H9 (cell line): ENCODE measurements around the gene IFT81. TPM values are rescaled to one million over a fixed set of nuclear protein-coding genes. Genes with fewer than 3 reads are reported as not detected.

ENCODE experiments used
- DNase-seq: peaks from one replicate; pipeline ENCODE4 v3.0.0-alpha.2; 2017
- H2AFZ ChIP-seq: one replicate; pipeline ENCODE4 v1.6.1; 2013; ENCODE audit warnings: mild to moderate bottlenecking, low read length, control low read depth, moderate library complexity
- H2AK5ac ChIP-seq: 2 replicates; pipeline ENCODE4 v1.6.1; 2013; ENCODE audit warnings: low read length, control low read depth, mixed read lengths; ENCODE audit not compliant: insufficient read length
- H2BK120ac ChIP-seq: one replicate; pipeline ENCODE4 v1.6.1; 2013; ENCODE audit warnings: low read depth, mild to moderate bottlenecking, low read length, control low read depth, inconsistent platforms; ENCODE audit not compliant: poor library complexity, severe bottlenecking
- H2BK12ac ChIP-seq: 2 replicates; pipeline ENCODE4 v1.6.1; 2013; ENCODE audit warnings: low read length, control low read depth, mixed read lengths, low read depth; ENCODE audit not compliant: insufficient read length
- H2BK15ac ChIP-seq: 2 replicates; pipeline ENCODE4 v1.6.1; 2013; ENCODE audit warnings: low read depth, low read length, control low read depth
- H2BK20ac ChIP-seq: one replicate; pipeline ENCODE4 v1.6.1; 2013; ENCODE audit warnings: low read depth, mild to moderate bottlenecking, low read length, control low read depth, inconsistent platforms; ENCODE audit not compliant: poor library complexity, severe bottlenecking
- H2BK5ac ChIP-seq: 2 replicates; pipeline ENCODE4 v1.6.1; 2013; ENCODE audit warnings: low read length, control low read depth, mixed read lengths; ENCODE audit not compliant: insufficient read length
- H3K14ac ChIP-seq: 2 replicates; pipeline ENCODE4 v1.6.1; 2013; ENCODE audit warnings: low read length, control low read depth; ENCODE audit not compliant: insufficient read depth
- H3K18ac ChIP-seq: 2 replicates; pipeline ENCODE4 v1.6.1; 2013; ENCODE audit warnings: low read depth, mild to moderate bottlenecking, mixed read lengths, low read length, control low read depth; ENCODE audit not compliant: insufficient read length
- H3K23ac ChIP-seq: 2 replicates; pipeline ENCODE4 v1.6.1; 2013; ENCODE audit warnings: low read length, control low read depth, mixed read lengths, low read depth; ENCODE audit not compliant: insufficient read length
- H3K23me2 ChIP-seq: 2 replicates; pipeline ENCODE4 v1.6.1; 2013; ENCODE audit warnings: low read depth, mild to moderate bottlenecking, mixed read lengths, low read length, control low read depth; ENCODE audit not compliant: insufficient read length, poor library complexity, severe bottlenecking
- H3K27ac ChIP-seq: 2 replicates; pipeline ENCODE4 v1.5.1; 2013; ENCODE audit warnings: low read length, control low read depth, mixed read lengths, low read depth; ENCODE audit not compliant: insufficient read length
- H3K27me3 ChIP-seq: 2 replicates; pipeline ENCODE4 v1.6.1; 2013; ENCODE audit warnings: low read length, control low read depth, inconsistent platforms; ENCODE audit not compliant: insufficient read depth
- H3K4ac ChIP-seq: 2 replicates; pipeline ENCODE4 v1.6.1; 2013; ENCODE audit warnings: low read depth, mild to moderate bottlenecking, control low read depth, inconsistent platforms, low read length, moderate library complexity
- H3K4me1 ChIP-seq: 2 replicates; pipeline ENCODE4 v1.6.1; 2013; ENCODE audit warnings: low read length, control low read depth, inconsistent platforms; ENCODE audit not compliant: insufficient read depth
- H3K4me2 ChIP-seq: 2 replicates; pipeline ENCODE4 v1.6.1; 2013; ENCODE audit warnings: low read length, control low read depth, mixed read lengths; ENCODE audit not compliant: insufficient read length, insufficient read depth
- H3K56ac ChIP-seq: 2 replicates; pipeline ENCODE4 v1.6.1; 2013; ENCODE audit warnings: low read depth, mild to moderate bottlenecking, mixed read lengths, low read length, control low read depth; ENCODE audit not compliant: insufficient read length
- H3K79me1 ChIP-seq: 2 replicates; pipeline ENCODE4 v1.6.1; 2013; ENCODE audit warnings: low read depth, mild to moderate bottlenecking, moderate library complexity, low read length, control low read depth, inconsistent platforms; ENCODE audit not compliant: insufficient read depth, poor library complexity, severe bottlenecking
- H3K79me2 ChIP-seq: 2 replicates; pipeline ENCODE4 v1.6.1; 2013; ENCODE audit warnings: low read length, control low read depth, inconsistent platforms; ENCODE audit not compliant: insufficient read depth
- H3K9ac ChIP-seq: 2 replicates; pipeline ENCODE4 v1.6.1; 2013; ENCODE audit warnings: low read length, control low read depth, mixed read lengths; ENCODE audit not compliant: insufficient read length; ENCODE audit errors: extremely low read depth
- H3K9me3 ChIP-seq: one replicate; pipeline ENCODE4 v1.6.1; 2013; ENCODE audit warnings: low read depth, low read length, inconsistent platforms; ENCODE audit not compliant: control insufficient read depth
- H3T11ph ChIP-seq: one replicate; pipeline ENCODE4 v1.6.1; 2013; ENCODE audit warnings: mild to moderate bottlenecking, low read length, control low read depth, inconsistent platforms
- H4K20me1 ChIP-seq: one replicate; pipeline ENCODE4 v1.6.1; 2013; ENCODE audit not compliant: control insufficient read depth, insufficient read length, insufficient read depth
- H4K5ac ChIP-seq: 2 replicates; pipeline ENCODE4 v1.6.1; 2013; ENCODE audit warnings: low read depth, mild to moderate bottlenecking, mixed read lengths, low read length, control low read depth; ENCODE audit not compliant: insufficient read length
- H4K8ac ChIP-seq: replicated peaks from 2 replicates; pipeline ENCODE4 v1.6.1; 2013; ENCODE audit warnings: low read length, control low read depth, mixed read lengths, low read depth; ENCODE audit not compliant: insufficient read length
- H4K91ac ChIP-seq: 2 replicates; pipeline ENCODE4 v1.6.1; 2013; ENCODE audit warnings: low read depth, mild to moderate bottlenecking, moderate library complexity, mixed read lengths, low read length, control low read depth; ENCODE audit not compliant: insufficient read length
- H3K27ac Mint-ChIP-seq, 3 experiments: 2 replicates in 2 of 3; 3 replicates in 1 of 3; pipeline ENCODE4 v1.8.0; 2020 to 2021; ENCODE audit warnings: mixed read lengths in 3 of 3, mild to moderate bottlenecking in 1 of 3, moderate library complexity in 1 of 3
- H3K27me3 Mint-ChIP-seq: 2 replicates; pipeline ENCODE4 v1.8.0; 2021; ENCODE audit warnings: low read depth, mild to moderate bottlenecking, moderate library complexity, mixed read lengths
- H3K36me3 Mint-ChIP-seq, 3 experiments: 2 replicates in 2 of 3; 3 replicates in 1 of 3; pipeline ENCODE4 v1.8.0; 2020 to 2021; ENCODE audit warnings: low read depth in 3 of 3, mixed read lengths in 3 of 3; ENCODE audit not compliant: insufficient read depth in 1 of 3
- H3K4me1 Mint-ChIP-seq, 2 experiments: 2 replicates each; pipeline ENCODE4 v1.8.0; 2020; ENCODE audit warnings: mixed read lengths in 2 of 2
- H3K4me3 Mint-ChIP-seq, 2 experiments: 2 replicates in 1 of 2; 3 replicates in 1 of 2; pipeline ENCODE4 v1.8.0; 2020 to 2021; ENCODE audit warnings: mild to moderate bottlenecking in 2 of 2, mixed read lengths in 2 of 2, moderate library complexity in 1 of 2
- H3K9me3 Mint-ChIP-seq, 2 experiments: 2 replicates in 1 of 2; 3 replicates in 1 of 2; pipeline ENCODE4 v1.8.0; 2020; ENCODE audit warnings: mild to moderate bottlenecking in 2 of 2, mixed read lengths in 2 of 2, moderate library complexity in 1 of 2
- WGBS: extraction: QIAGEN DNeasy Blood & Tissue Kit; methylation state at CpG from one replicate; pipeline ENCODE4 v1.1.7; 2013; ENCODE audit warnings: missing lambda C conversion rate, low lambda C conversion rate, mixed read lengths; ENCODE audit not compliant: insufficient read length; ENCODE audit errors: extremely low coverage; 5-methylcytosine and 5-hydroxymethylcytosine counted together
- total RNA-seq: library from RNA; stranded (reverse); gene quantifications from 2 replicates; pipeline ENCODE4 v1.2.1, GENCODE V29; 2021
- TF ChIP-seq, protein P1 (sequence below): fragments of 200-600 bp; sonication (generic); conservative IDR thresholded peaks from 3 replicates; pipeline ENCODE4 v1.8.0; 2021; ENCODE audit warnings: antibody characterized with exemption, mild to moderate bottlenecking

The IFT81 gene
- total RNA-seq, 1 experiment from 2014 or later, result 9.3 TPM

DNA sequence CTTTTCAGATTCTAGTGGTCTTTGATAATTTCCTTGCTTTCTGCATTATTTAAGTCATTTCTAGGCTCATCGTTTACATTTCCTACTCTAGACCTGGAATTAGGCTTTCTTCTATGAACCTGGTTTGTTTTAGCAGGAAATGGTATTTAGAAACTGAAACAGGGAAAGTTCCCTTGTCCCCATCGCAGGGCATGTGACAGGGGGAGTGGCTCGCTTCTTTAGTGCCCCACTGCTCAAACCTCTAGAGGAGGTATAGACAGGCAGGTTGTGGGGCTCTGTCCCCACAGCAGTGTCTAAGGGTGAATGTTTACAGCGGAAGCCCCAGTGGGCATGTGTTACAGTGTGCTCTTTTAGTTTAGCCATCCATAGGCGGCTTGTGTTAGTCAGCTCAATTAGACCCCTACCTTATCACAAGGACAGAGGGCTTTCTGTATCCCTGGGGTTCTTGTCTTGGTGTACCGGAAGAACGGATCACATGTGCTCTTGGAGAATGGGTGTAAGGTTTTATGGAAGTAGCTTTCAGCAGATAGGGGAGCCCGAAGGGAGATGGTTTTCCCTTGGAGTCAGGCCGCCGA, 25.0 kb downstream of the IFT81 start:
- no peak overlapping the region for H3K4me2 ChIP-seq
- Mint-ChIP-seq H3K36me3 (peaks cover 8 to 29% (median 21%) of the 10 kb centered on the region in 3 experiments; a peak in 6 of 7 replicates), H3K4me3 (no peak overlapping the region), H3K27me3 (no peaks in the 10 kb centered on the region), H3K4me1 (no peaks in the 10 kb centered on the region), H3K27ac (peak overlapping the region in 1 of 3 experiments; percentile 74; a peak in 3 of 7 replicates), H3K9me3 (no peaks in the 10 kb centered on the region)
- no peak overlapping the region for H2AK5ac ChIP-seq
- H3K27ac ChIP-seq, result no peak overlapping the region
- no peak overlapping the region for H2AFZ ChIP-seq
- no peak overlapping the region for H3K9ac ChIP-seq
- no peak for DNase-seq
- no peak overlapping the region for H2BK5ac ChIP-seq
- no peaks in the 10 kb centered on the region for H3K79me1 ChIP-seq
- H4K20me1 ChIP-seq, result no peaks in the 10 kb centered on the region
- no peak overlapping the region for H2BK15ac ChIP-seq
- H3K4ac ChIP-seq, result no peak overlapping the region
- H3K4me1 ChIP-seq, result no peaks in the 10 kb centered on the region
- no peak overlapping the region for H4K91ac ChIP-seq
- no peak overlapping the region for H3K18ac ChIP-seq
- H2BK120ac ChIP-seq, result no peak overlapping the region
- H3K23me2 ChIP-seq, result no peaks in the 10 kb centered on the region
- no peak overlapping the region for H4K5ac ChIP-seq
- no peak overlapping the region for H3K14ac ChIP-seq
- H3K56ac ChIP-seq, result no peak overlapping the region
- WGBS, result no CpG with 5 or more reads among the region's 10 CpGs
- H2BK20ac ChIP-seq, result no peak overlapping the region
- H3K23ac ChIP-seq, result no peak overlapping the region
- no peaks in the 10 kb centered on the region for H3K9me3 ChIP-seq
- no peaks in the 10 kb centered on the region for H3K27me3 ChIP-seq
- no peak overlapping the region for H2BK12ac ChIP-seq
- H3T11ph ChIP-seq, result no peak overlapping the region
- no peak overlapping the region for H4K8ac ChIP-seq
- TF ChIP-seq, protein P1, sequence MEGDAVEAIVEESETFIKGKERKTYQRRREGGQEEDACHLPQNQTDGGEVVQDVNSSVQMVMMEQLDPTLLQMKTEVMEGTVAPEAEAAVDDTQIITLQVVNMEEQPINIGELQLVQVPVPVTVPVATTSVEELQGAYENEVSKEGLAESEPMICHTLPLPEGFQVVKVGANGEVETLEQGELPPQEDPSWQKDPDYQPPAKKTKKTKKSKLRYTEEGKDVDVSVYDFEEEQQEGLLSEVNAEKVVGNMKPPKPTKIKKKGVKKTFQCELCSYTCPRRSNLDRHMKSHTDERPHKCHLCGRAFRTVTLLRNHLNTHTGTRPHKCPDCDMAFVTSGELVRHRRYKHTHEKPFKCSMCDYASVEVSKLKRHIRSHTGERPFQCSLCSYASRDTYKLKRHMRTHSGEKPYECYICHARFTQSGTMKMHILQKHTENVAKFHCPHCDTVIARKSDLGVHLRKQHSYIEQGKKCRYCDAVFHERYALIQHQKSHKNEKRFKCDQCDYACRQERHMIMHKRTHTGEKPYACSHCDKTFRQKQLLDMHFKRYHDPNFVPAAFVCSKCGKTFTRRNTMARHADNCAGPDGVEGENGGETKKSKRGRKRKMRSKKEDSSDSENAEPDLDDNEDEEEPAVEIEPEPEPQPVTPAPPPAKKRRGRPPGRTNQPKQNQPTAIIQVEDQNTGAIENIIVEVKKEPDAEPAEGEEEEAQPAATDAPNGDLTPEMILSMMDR, result no peak
- no peaks in the 10 kb centered on the region for H3K79me2 ChIP-seq
